Stimulated activated CD4-positive, alpha-beta T cell treated with anti-CD3 and anti-CD28 coated beads, TNF-alpha, amount 100 ng/mL, for 4 hours (primary cell): ENCODE data around the gene FAM3B.
"Not testable (repeated sequence)": the region's sequence is repeated elsewhere in the genome, so short reads cannot be mapped to it uniquely, and the experiment has no call there.

Experiments
- DNase-seq, 3 experiments: peaks; one replicate each; pipeline ENCODE4 v3.0.0-alpha.2; 2020; ENCODE audit warnings: low read depth in 3 of 3

FAM3B gene, protein sequence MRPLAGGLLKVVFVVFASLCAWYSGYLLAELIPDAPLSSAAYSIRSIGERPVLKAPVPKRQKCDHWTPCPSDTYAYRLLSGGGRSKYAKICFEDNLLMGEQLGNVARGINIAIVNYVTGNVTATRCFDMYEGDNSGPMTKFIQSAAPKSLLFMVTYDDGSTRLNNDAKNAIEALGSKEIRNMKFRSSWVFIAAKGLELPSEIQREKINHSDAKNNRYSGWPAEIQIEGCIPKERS

GRCh38 chr21:41316200-41317062 is at the start of gene FAM3B:
Gene FAM3B, plus strand, starts transcription at chr21:41316801. Its CDS starts 79 bp downstream, at chr21:41316880.
- no peak for DNase-seq

DNA sequence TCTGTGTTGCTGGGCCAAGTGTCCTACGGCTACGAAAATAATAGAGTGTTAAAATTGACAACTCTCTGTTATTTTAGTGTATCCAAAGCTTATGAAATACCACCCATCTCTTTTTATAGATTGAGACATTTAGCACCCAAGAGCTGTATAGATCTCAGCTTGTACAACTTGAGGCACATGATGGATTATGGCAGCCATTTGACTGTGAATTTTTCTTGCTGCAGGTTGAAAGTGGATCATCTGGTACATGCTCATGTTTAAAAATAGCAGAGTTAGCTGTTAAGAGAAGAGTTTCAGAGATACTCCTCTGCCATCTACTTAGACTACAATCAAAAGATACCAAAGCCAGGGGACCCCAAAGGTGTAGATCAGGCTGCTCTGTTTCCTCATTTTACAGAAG is 49.3 kb upstream of the FAM3B start:
- DNase-seq, result no peak

GRCh38 chr21:41269535-41269934 is 47.1 kb upstream of the FAM3B start:
- no peak for DNase-seq

DNA sequence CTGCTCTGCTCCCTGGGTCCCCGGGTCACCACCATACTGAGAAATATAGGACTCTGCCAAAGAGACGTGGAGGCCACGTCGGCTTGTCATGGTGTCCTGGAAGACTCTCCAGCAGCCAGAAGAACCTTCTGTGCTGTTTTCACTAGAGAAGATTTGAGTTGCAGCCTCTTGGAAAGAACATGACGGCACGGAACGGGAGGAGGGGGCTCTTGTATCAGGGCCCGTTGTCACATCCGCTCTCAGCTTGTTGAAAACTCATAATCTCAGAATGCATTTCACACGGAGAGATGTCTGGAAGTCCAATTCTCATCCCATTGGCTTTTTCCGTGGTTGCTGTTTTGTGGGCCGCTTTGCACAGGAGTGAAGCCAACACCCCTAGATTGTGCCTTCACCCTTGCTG is 39.4 kb upstream of the FAM3B start:
- no peak for DNase-seq

DNA sequence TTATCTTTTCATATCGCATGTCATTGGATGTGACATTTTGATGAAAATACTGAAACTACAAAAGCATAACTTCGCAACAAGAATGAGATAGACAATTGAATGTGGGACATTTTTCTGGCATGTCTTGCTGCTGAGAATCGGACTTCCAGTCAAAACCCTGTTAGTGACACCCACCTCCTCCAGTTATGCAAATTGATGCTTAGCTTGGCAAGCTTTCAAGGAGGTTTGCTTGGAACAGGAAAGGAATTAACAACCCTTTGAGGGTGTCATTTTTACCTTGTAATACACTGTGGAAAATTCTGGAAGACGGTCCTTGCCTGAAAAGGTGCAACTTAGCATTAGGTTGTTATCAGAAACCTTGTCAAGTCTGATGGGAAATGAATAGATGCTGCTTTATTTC is 38.8 kb upstream of the FAM3B start:
- DNase-seq, result no peak

GRCh38 chr21:41280115-41280919 is 36.3 kb upstream of the FAM3B start:
- DNase-seq, result no peak

- DNase-seq, result no peak
Measured at GRCh38 chr21:41282412-41282811, 34.2 kb upstream of the FAM3B start.

GRCh38 chr21:41283211-41283818 is 33.3 kb upstream of the FAM3B start:
- peak in 1 of 3 experiments; percentile 34 for DNase-seq

DNA sequence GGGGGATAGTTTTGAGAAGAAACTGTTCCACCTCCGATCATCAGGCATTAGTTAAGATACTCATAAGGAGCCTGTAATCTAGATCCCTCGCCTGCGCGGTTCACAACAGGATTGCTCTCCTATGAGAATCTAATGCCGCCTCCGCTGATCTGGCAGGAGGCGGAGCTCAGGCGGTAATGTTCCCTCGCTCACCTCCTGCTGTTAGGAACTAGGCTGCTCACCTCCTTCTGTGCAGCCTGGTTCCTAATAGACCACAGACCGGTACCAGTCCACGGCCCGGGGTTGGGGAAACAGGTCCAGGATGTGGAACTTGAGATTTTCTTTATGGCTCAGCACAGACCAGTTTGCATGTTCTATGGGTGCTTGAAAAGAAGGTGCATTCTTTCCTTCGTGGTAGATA is 27.2 kb upstream of the FAM3B start:
- no peak for DNase-seq

GRCh38 chr21:41290106-41290799 is 26.3 kb upstream of the FAM3B start:
- no peak for DNase-seq

DNA sequence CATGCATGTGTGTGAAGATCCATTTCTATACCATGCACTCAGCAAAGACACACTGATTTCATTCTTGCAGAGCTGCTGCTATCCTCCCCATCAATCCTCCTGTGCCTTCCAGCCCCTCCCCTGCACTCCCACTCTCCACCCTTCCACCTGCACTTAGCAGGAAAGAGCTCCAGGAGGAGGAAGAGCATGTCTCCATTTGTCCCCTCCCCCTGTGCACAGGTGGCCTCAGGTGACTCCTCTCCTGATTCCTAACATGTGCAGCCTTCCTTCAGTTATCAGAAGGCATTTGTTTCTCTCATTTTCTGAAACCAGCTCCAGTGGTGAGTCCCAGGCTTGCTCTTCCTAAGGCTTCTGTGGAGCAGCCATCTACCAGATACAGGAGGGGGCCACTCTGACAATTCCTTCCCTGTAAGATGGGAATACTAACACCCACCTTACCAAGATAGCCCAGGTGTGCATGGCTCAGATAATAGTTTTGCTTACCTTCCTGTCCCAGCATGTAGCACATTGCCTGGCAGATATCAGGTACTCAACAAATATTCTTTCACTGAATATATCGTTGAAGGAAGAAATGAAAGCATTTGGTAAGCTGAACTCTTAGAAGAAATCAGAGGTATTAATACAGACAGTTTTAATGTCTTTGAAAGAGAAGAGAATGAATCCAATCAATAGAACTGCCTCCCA is 21.9 kb upstream of the FAM3B start:
- DNase-seq, result no peak

- DNase-seq, result no peak
Measured at GRCh38 chr21:41295721-41296254, 20.8 kb upstream of the FAM3B start.

DNA sequence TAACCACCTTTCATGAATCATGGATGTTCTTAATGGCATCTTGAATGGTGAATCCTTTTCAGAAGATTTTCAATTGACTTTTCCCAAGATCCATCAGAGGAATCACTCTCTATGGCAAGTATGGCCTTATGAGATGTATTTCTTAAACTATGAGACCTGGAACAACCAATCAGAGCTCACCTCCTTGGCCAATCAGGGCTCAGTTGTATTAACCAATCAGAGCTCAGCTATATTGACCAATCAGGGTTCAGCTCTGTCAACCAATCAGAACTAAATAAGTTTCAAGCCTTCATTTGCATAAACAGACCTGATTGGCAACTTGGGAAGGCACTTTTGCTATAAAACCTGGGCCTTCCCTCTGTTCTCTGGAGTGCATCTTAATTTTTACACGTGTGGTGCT is 13.6 kb upstream of the FAM3B start:
- DNase-seq, result no peak

GRCh38 chr21:41304068-41304720 is 12.4 kb upstream of the FAM3B start:
- DNase-seq, result no peak

DNA sequence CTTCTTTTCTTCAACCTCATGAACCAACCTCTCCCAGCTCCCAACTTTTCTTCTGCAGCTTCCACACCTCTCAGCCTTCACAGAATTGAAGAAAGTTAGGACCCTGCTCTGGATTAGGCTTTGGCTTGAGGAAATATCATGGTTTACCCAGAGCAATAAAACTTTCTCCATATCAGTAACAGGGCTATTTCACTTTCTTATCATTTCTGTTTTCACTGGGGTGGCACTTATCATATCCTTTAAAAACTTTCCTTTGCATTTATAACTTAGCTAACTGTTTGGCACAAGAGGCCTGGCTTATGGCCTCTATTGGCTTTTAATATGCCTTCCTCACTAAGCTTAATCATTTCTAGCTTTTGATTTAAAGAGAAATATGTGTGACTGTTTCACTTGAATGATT is 9.4 kb upstream of the FAM3B start:
- DNase-seq, result no peak

DNA sequence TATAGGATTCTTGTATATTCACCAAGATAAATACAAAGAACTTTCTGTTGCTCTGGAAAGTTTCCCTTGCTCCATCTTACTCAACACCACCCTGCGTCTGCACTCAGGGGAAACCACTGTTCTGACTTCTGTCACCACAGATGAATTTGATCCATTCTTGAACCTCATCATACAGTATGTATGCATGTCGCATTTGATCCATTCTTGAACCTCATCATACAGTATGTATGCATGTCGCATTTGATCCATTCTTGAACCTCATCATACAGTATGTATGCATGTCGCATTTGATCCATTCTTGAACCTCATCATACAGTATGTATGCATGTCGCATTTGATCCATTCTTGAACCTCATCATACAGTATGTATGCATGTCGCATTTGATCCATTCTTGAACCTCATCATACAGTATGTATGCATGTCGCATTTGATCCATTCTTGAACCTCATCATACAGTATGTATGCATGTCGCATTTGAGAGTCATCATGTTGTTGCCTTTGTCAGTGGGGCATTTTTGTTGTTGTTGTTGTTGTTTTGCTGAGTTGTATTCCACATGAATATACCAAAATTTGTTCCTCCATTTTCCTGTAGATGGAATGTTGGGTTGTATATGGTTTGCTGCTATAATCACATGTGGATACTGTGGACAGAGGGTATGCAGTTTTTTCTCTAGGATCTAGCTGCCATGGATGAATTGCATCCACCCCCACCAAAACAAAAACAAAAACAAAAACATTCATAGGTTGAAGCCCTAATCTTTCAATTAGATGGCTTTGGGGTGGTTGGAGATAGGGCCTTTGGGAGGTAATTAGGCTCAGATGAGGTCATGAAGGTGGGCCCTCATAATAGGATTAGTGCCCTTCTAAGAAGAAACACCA is 3.1 kb upstream of the FAM3B start:
- not testable (repeated sequence) for DNase-seq

GRCh38 chr21:41315726-41316125 is 875 bp upstream of the FAM3B start:
- no peak for DNase-seq

- DNase-seq, result no peak
Measured at GRCh38 chr21:41317063-41317392, 427 bp downstream of the FAM3B start.

- no peak for DNase-seq
Measured at GRCh38 chr21:41317458-41317857, 857 bp downstream of the FAM3B start.
